HG03095 (cell line): ENCODE measurements around the gene ARSI.
"Not testable (repeated sequence)": the region's sequence is repeated elsewhere in the genome, so short reads cannot be mapped to it uniquely, and the experiment has no call there.

Experiments used
- ATAC-seq: cut with Tn5 transposase; IDR thresholded peaks from one replicate; pipeline ENCODE4 v1.9.1; 2021; ENCODE audit warnings: moderate library complexity; ENCODE audit not compliant: unreplicated experiment

Gene ARSI

GRCh38 chr5:150248946-150249345, 53.8 kb downstream of the ARSI start:
- ATAC-seq = no peak

- not testable (repeated sequence) for ATAC-seq
These were observed 54.2 kb downstream of the ARSI start for GRCh38 chr5:150248493-150248892.

GRCh38 chr5:150247726-150248125, 55.0 kb downstream of the ARSI start:
- ATAC-seq = no peak

- ATAC-seq = no peak
These were observed 55.9 kb downstream of the ARSI start for GRCh38 chr5:150246835-150247234.

- ATAC-seq = no peak
These were observed 56.3 kb downstream of the ARSI start for GRCh38 chr5:150246429-150246828.
